ENCODE data around the gene BCO2.

The BCO2 gene

GRCh38 chr11:112156956-112157766 is 18.2 kb upstream of the BCO2 start:
- TF ChIP-seq SIN3A (IDR thresholded peaks at IDR 0.05; ENCODE audit: borderline replicate concordance, insufficient read depth, low read length), result no peak
- TF ChIP-seq REST (IDR thresholded peaks at IDR 0.05; ENCODE audit: insufficient read depth in 1 of 2, low read depth in 2 of 2, low read length in 2 of 2), result no peak
- TF ChIP-seq FOXP2 (optimal IDR thresholded peaks at IDR 0.05; ENCODE audit: borderline replicate concordance, extremely low read depth, extremely low read length, insufficient read depth), result no peak
- no peak for TF ChIP-seq TAF1 (IDR thresholded peaks at IDR 0.05; ENCODE audit: borderline replicate concordance, insufficient read depth, low read length)
- TF ChIP-seq POLR2AphosphoS5 (IDR thresholded peaks at IDR 0.05; ENCODE audit: low read depth, low read length), result no peak

- TF ChIP-seq SIN3A (IDR thresholded peaks at IDR 0.05; ENCODE audit: borderline replicate concordance, insufficient read depth, low read length) (no peak), POLR2AphosphoS5 (IDR thresholded peaks at IDR 0.05; ENCODE audit: low read depth, low read length) (no peak), REST (IDR thresholded peaks at IDR 0.05; ENCODE audit: insufficient read depth in 1 of 2, low read depth in 2 of 2, low read length in 2 of 2) (no peak), TAF1 (IDR thresholded peaks at IDR 0.05; ENCODE audit: borderline replicate concordance, insufficient read depth, low read length) (no peak), FOXP2 (optimal IDR thresholded peaks at IDR 0.05; ENCODE audit: borderline replicate concordance, extremely low read depth, extremely low read length, insufficient read depth) (no peak)
Measured at GRCh38 chr11:112159098-112160065, 15.9 kb upstream of the BCO2 start.

GRCh38 chr11:112160091-112160848 is 15.0 kb upstream of the BCO2 start:
- TF ChIP-seq TAF1 (IDR thresholded peaks at IDR 0.05; ENCODE audit: borderline replicate concordance, insufficient read depth, low read length), result no peak
- no peak for TF ChIP-seq POLR2AphosphoS5 (IDR thresholded peaks at IDR 0.05; ENCODE audit: low read depth, low read length)
- TF ChIP-seq SIN3A (IDR thresholded peaks at IDR 0.05; ENCODE audit: borderline replicate concordance, insufficient read depth, low read length), result no peak
- no peak for TF ChIP-seq FOXP2 (optimal IDR thresholded peaks at IDR 0.05; ENCODE audit: borderline replicate concordance, extremely low read depth, extremely low read length, insufficient read depth)
- no peak for TF ChIP-seq REST (IDR thresholded peaks at IDR 0.05; ENCODE audit: insufficient read depth in 1 of 2, low read depth in 2 of 2, low read length in 2 of 2)

- TF ChIP-seq REST (IDR thresholded peaks at IDR 0.05; ENCODE audit: insufficient read depth in 1 of 2, low read depth in 2 of 2, low read length in 2 of 2), result no peak
- no peak for TF ChIP-seq POLR2AphosphoS5 (IDR thresholded peaks at IDR 0.05; ENCODE audit: low read depth, low read length)
Measured at GRCh38 chr11:112161012-112161411, 14.3 kb upstream of the BCO2 start.

Data from PFSK-1 (cell line).